ENCODE data around the gene THAP7.

THAP7 gene

DNA sequence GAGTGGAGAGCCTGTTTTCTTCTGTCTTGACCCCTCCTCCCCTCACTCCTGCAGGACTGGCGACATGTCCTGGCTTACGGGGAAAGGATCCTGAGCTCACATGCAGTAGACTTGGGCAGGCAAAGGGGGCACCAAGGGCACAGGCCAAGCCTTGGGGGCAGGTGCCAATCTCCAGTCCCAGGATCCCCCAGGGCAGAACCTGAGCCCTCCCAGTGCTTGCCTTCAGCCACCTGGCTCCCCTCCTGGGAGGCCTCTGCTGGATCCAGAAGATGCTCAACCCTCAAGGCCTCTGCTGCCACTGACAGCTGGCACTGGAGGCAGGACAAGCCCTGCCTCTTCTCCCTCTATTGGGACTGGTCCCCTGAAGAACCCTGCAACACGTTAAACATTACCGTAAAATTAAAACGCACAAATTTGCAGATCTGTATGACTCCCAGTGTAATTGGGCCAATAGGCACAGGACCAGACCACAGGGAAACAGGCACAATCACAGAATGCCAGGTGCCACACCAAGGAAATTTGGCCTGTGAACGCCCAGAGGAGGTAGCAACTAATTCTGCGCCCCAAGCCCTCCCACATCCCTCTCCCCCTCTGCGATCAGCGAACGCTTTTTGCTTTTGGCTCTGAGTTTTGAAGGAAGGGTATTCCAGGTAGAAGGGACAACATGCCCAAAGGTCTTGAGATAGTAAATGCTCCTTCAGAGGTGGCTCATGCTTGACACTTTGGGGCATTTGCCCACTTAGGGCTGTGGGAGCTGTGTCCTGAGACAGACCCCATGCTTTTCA, 20.8 kb downstream of the THAP7 start:
- Histone ChIP-seq H3K4me3 (ENCODE audit: insufficient read length, low read depth) (peak overlapping the region; percentile 86), H3K27me3 (ENCODE audit: insufficient read depth, insufficient read length) (peaks cover 12% of the 10 kb centered on the region), H3K36me3 (ENCODE audit: insufficient read depth, insufficient read length, low read length) (peaks cover 26% of the 10 kb centered on the region), H3K9me3 (ENCODE audit: insufficient read depth, low read length) (no peaks in the 10 kb centered on the region), H3K9ac (ENCODE audit: insufficient read length, low read depth) (peak overlapping the region; percentile 98), H3K4me1 (ENCODE audit: insufficient read depth, insufficient read length) (peaks cover 5% of the 10 kb centered on the region)
- DNase-seq (ENCODE audit: low read depth, low spot score) = no peak
- no peak for TF ChIP-seq SUZ12 (IDR thresholded peaks at IDR 0.05; ENCODE audit: extremely low read depth, insufficient read depth, insufficient read length)
- no peak for TF ChIP-seq YY1 (IDR thresholded peaks at IDR 0.05; ENCODE audit: insufficient read depth, insufficient read length)
- TF ChIP-seq ZNF274 (IDR thresholded peaks at IDR 0.05; ENCODE audit: low read depth, low read length) = no peak

GRCh38 chr22:20980523-20980922, 21.4 kb downstream of the THAP7 start:
- peak overlapping the region; percentile 98 for H3K9ac ChIP-seq (ENCODE audit: insufficient read length, low read depth)
- H3K36me3 ChIP-seq (ENCODE audit: insufficient read depth, insufficient read length, low read length) = peaks cover 20% of the 10 kb centered on the region
- TF ChIP-seq SUZ12 (IDR thresholded peaks at IDR 0.05; ENCODE audit: extremely low read depth, insufficient read depth, insufficient read length) = no peak
- TF ChIP-seq ZNF274 (IDR thresholded peaks at IDR 0.05; ENCODE audit: low read depth, low read length) = no peak
- no peak for TF ChIP-seq YY1 (IDR thresholded peaks at IDR 0.05; ENCODE audit: insufficient read depth, insufficient read length)
- H3K9me3 ChIP-seq (ENCODE audit: insufficient read depth, low read length) = no peaks in the 10 kb centered on the region
- DNase-seq (ENCODE audit: low read depth, low spot score) = no peak
- H3K4me3 ChIP-seq (ENCODE audit: insufficient read length, low read depth) = peak overlapping the region; percentile 48
- peaks cover 12% of the 10 kb centered on the region for H3K27me3 ChIP-seq (ENCODE audit: insufficient read depth, insufficient read length)
- H3K4me1 ChIP-seq (ENCODE audit: insufficient read depth, insufficient read length) = peaks cover 5% of the 10 kb centered on the region

GRCh38 chr22:20979940-20980453, 21.9 kb downstream of the THAP7 start:
- no peak for TF ChIP-seq YY1 (IDR thresholded peaks at IDR 0.05; ENCODE audit: insufficient read depth, insufficient read length)
- no peak for TF ChIP-seq ZNF274 (IDR thresholded peaks at IDR 0.05; ENCODE audit: low read depth, low read length)
- no peak for TF ChIP-seq SUZ12 (IDR thresholded peaks at IDR 0.05; ENCODE audit: extremely low read depth, insufficient read depth, insufficient read length)
- no peaks in the 10 kb centered on the region for H3K9me3 ChIP-seq (ENCODE audit: insufficient read depth, low read length)
- peaks cover 5% of the 10 kb centered on the region for H3K4me1 ChIP-seq (ENCODE audit: insufficient read depth, insufficient read length)
- H3K36me3 ChIP-seq (ENCODE audit: insufficient read depth, insufficient read length, low read length) = peaks cover 17% of the 10 kb centered on the region
- DNase-seq (ENCODE audit: low read depth, low spot score) = no peak
- H3K9ac ChIP-seq (ENCODE audit: insufficient read length, low read depth) = peak overlapping the region; percentile 86
- H3K4me3 ChIP-seq (ENCODE audit: insufficient read length, low read depth) = peak overlapping the region; percentile 48
- peaks cover 12% of the 10 kb centered on the region for H3K27me3 ChIP-seq (ENCODE audit: insufficient read depth, insufficient read length)

DNA sequence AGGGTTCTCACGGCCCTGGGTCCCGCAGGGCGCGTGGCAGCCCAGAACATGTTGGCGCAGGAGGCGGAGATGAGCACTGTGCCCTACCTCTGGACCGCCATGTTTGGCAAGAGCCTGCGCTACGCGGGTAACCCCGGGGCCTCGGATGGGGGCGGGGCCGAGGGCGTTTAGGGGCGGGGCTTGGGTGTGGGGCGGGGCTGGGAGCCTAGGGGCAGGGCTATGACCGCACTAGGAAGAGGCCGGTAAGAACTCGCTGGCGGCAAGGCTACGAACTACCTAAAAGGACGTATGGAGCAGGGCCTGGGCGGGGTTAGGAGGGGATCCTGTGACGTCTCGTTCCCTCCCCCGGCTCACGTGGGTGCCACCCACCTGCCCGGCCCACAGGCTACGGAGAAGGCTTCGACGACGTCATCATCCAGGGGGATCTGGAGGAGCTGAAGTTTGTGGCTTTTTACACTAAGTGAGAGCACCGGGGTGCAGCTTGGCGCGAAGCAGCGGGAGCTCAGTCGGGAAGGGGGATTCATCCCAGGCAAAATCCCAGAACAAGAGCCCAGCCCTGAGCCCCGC, 22.6 kb downstream of the THAP7 start:
- H3K4me3 ChIP-seq (ENCODE audit: insufficient read length, low read depth) = peak overlapping the region; percentile 48
- no peaks in the 10 kb centered on the region for H3K9me3 ChIP-seq (ENCODE audit: insufficient read depth, low read length)

DNA sequence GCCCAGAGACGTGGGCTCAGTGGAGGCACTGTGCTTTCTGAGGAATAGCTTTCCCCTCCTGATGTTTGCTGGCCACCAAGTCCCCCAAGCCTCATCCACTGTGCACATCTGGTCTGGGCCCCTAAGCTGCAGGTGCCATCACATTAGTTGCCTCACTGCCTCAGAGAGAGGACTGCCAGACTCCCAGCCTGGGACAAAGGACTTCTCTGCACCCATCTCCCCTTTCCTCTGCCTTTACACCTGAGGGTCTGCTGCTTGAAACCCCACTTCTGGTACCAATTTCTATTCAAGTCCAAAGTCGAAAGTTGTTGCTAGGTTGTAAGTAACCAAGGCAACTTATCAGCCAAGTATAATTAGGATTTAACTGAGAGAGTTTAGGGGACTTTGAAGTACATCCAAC, 23.5 kb downstream of the THAP7 start:
- Histone ChIP-seq H3K9ac (ENCODE audit: insufficient read length, low read depth) (no peak overlapping the region), H3K4me3 (ENCODE audit: insufficient read length, low read depth) (no peak overlapping the region), H3K27me3 (ENCODE audit: insufficient read depth, insufficient read length) (peaks cover 12% of the 10 kb centered on the region), H3K36me3 (ENCODE audit: insufficient read depth, insufficient read length, low read length) (peaks cover 6% of the 10 kb centered on the region), H3K9me3 (ENCODE audit: insufficient read depth, low read length) (no peaks in the 10 kb centered on the region), H3K4me1 (ENCODE audit: insufficient read depth, insufficient read length) (peaks cover 9% of the 10 kb centered on the region)
- no peak for DNase-seq (ENCODE audit: low read depth, low spot score)
- TF ChIP-seq ZNF274 (IDR thresholded peaks at IDR 0.05; ENCODE audit: low read depth, low read length) (no peak), SUZ12 (IDR thresholded peaks at IDR 0.05; ENCODE audit: extremely low read depth, insufficient read depth, insufficient read length) (no peak), YY1 (IDR thresholded peaks at IDR 0.05; ENCODE audit: insufficient read depth, insufficient read length) (no peak)

More for the DNA sequence above, 22.6 kb downstream of the THAP7 start:
- peak; percentile 90 for DNase-seq (ENCODE audit: low read depth, low spot score)
- peaks cover 7% of the 10 kb centered on the region for H3K4me1 ChIP-seq (ENCODE audit: insufficient read depth, insufficient read length)
- H3K9ac ChIP-seq (ENCODE audit: insufficient read length, low read depth) = peak overlapping the region; percentile 86
- peaks cover 14% of the 10 kb centered on the region for H3K36me3 ChIP-seq (ENCODE audit: insufficient read depth, insufficient read length, low read length)
- H3K27me3 ChIP-seq (ENCODE audit: insufficient read depth, insufficient read length) = peaks cover 12% of the 10 kb centered on the region
- TF ChIP-seq SUZ12 (IDR thresholded peaks at IDR 0.05; ENCODE audit: extremely low read depth, insufficient read depth, insufficient read length) (no peak), YY1 (IDR thresholded peaks at IDR 0.05; ENCODE audit: insufficient read depth, insufficient read length) (peak; percentile 49)

GRCh38 chr22:20977516-20978170, 24.3 kb downstream of the THAP7 start:
- H3K4me1 ChIP-seq (ENCODE audit: insufficient read depth, insufficient read length) = peaks cover 9% of the 10 kb centered on the region
- no peaks in the 10 kb centered on the region for H3K36me3 ChIP-seq (ENCODE audit: insufficient read depth, insufficient read length, low read length)
- DNase-seq (ENCODE audit: low read depth, low spot score) = no peak
- H3K4me3 ChIP-seq (ENCODE audit: insufficient read length, low read depth) = no peak overlapping the region
- TF ChIP-seq ZNF274 (IDR thresholded peaks at IDR 0.05; ENCODE audit: low read depth, low read length) (no peak), SUZ12 (IDR thresholded peaks at IDR 0.05; ENCODE audit: extremely low read depth, insufficient read depth, insufficient read length) (no peak), YY1 (IDR thresholded peaks at IDR 0.05; ENCODE audit: insufficient read depth, insufficient read length) (no peak)
- H3K27me3 ChIP-seq (ENCODE audit: insufficient read depth, insufficient read length) = peaks cover 12% of the 10 kb centered on the region
- H3K9me3 ChIP-seq (ENCODE audit: insufficient read depth, low read length) = no peaks in the 10 kb centered on the region
- H3K9ac ChIP-seq (ENCODE audit: insufficient read length, low read depth) = no peak overlapping the region

DNA sequence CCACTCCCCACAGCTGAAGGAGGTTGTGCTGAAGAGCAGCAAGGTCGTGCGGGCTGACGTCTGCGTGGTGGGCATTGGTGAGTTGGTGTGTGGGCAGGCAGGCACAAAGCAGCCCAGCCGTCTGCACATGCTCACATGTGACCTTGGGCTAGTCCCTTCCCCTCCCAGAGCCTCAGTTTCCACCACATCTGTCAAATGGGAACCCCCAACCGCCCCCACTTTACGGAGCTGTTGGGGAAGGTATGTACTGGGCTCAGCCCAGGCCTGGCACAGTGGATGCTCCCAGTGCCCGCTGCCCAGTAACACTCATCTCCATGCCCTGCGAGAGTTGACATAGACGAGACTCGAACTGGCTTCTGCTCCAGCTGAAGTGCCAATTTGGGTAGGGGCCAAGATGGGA, 24.9 kb downstream of the THAP7 start:
- no peak overlapping the region for H3K9ac ChIP-seq (ENCODE audit: insufficient read length, low read depth)

More for the DNA sequence above, 24.9 kb downstream of the THAP7 start:
- peaks cover 12% of the 10 kb centered on the region for H3K27me3 ChIP-seq (ENCODE audit: insufficient read depth, insufficient read length)
- TF ChIP-seq YY1 (IDR thresholded peaks at IDR 0.05; ENCODE audit: insufficient read depth, insufficient read length) = no peak
- no peak for TF ChIP-seq SUZ12 (IDR thresholded peaks at IDR 0.05; ENCODE audit: extremely low read depth, insufficient read depth, insufficient read length)
- TF ChIP-seq ZNF274 (IDR thresholded peaks at IDR 0.05; ENCODE audit: low read depth, low read length) = no peak
- no peaks in the 10 kb centered on the region for H3K9me3 ChIP-seq (ENCODE audit: insufficient read depth, low read length)
- peaks cover 9% of the 10 kb centered on the region for H3K4me1 ChIP-seq (ENCODE audit: insufficient read depth, insufficient read length)
- no peak for DNase-seq (ENCODE audit: low read depth, low spot score)
- no peaks in the 10 kb centered on the region for H3K36me3 ChIP-seq (ENCODE audit: insufficient read depth, insufficient read length, low read length)
- H3K4me3 ChIP-seq (ENCODE audit: insufficient read length, low read depth) = no peak overlapping the region
